AG10803 (cell line): Measurements from ENCODE around the gene TNS3.

Experiments
- DNase-seq: peaks from one replicate; pipeline ENCODE4 v3.0.0; 2010; ENCODE audit warnings: low read depth
- H3K4me3 ChIP-seq: 2 replicates; pipeline ENCODE4 v1.5.1; 2011; ENCODE audit warnings: mild to moderate bottlenecking, low read length, control low read depth
- CTCF ChIP-seq: conservative IDR thresholded peaks from 2 replicates; pipeline ENCODE4 v1.5.1; 2011; ENCODE audit warnings: mild to moderate bottlenecking, low read length, control low read depth, inconsistent platforms

Gene TNS3

GRCh38 chr7:47299496-47299895 is 282.4 kb downstream of the TNS3 start:
- DNase-seq, result no peak
- no peak for TF ChIP-seq CTCF
- no peak overlapping the region for H3K4me3 ChIP-seq

GRCh38 chr7:47298636-47299035 is 283.3 kb downstream of the TNS3 start:
- no peak for DNase-seq
- H3K4me3 ChIP-seq, result no peak overlapping the region
- TF ChIP-seq CTCF, result no peak

- TF ChIP-seq CTCF, result no peak
- no peak for DNase-seq
- no peak overlapping the region for H3K4me3 ChIP-seq
Observed at GRCh38 chr7:47297120-47297519, 284.8 kb downstream of the TNS3 start.

GRCh38 chr7:47295606-47296005 is 286.3 kb downstream of the TNS3 start:
- no peak overlapping the region for H3K4me3 ChIP-seq
- no peak for DNase-seq
- no peak for TF ChIP-seq CTCF

- no peak overlapping the region for H3K4me3 ChIP-seq
- no peak for TF ChIP-seq CTCF
- no peak for DNase-seq
Observed at GRCh38 chr7:47294556-47295222, 287.2 kb downstream of the TNS3 start.

- no peak overlapping the region for H3K4me3 ChIP-seq
- TF ChIP-seq CTCF, result no peak
- DNase-seq, result peak; percentile 62
Observed at GRCh38 chr7:47293884-47294555, 287.9 kb downstream of the TNS3 start.

GRCh38 chr7:47292832-47293309 is 289.0 kb downstream of the TNS3 start:
- no peak overlapping the region for H3K4me3 ChIP-seq
- no peak for DNase-seq
- TF ChIP-seq CTCF, result no peak
